B cell (primary cell): ENCODE measurements around the gene KIF26B.

ENCODE experiments used
- CTCF ChIP-seq: fragments of 200-600 bp; IDR thresholded peaks from one replicate; pipeline ENCODE4 v1.8.0; 2022; ENCODE audit warnings: antibody characterized with exemption, mild to moderate bottlenecking
- EZH2 ChIP-seq: IDR thresholded peaks from 2 replicates; pipeline ENCODE4 v1.6.1; 2012; ENCODE audit warnings: borderline replicate concordance, low read depth, mild to moderate bottlenecking, moderate library complexity, low read length; ENCODE audit not compliant: insufficient read depth, poor library complexity, severe bottlenecking

GRCh38 chr1:245172026-245172425 lies 17.2 kb downstream of the KIF26B start:
- TF ChIP-seq CTCF: no peak
- no peak for TF ChIP-seq EZH2
